Adrenal gland (tissue), 12 donors: ENCODE results near the gene CNTNAP2. TPM values are rescaled to one million over a fixed set of nuclear protein-coding genes. Genes with fewer than 3 reads are reported as not detected.

Source experiments
- DNase-seq, 7 donors: peaks; one replicate each; pipeline ENCODE4 v3.0.0-alpha.2; 2019 to 2020
- H3K27ac ChIP-seq, 5 donors: fragments of 200-600 bp; sonication (generic) in 4 of 5; 1 replicate in 3 of 5; 2 replicates in 2 of 5; pipeline versions ENCODE4 v1.5.1 to v1.8.0; 2016 to 2020; ENCODE audit warnings: mild to moderate bottlenecking in 1 of 5
- H3K27me3 ChIP-seq: fragments of 200-600 bp; 2 replicates; pipeline ENCODE4 v1.8.0; 2021
- H3K36me3 ChIP-seq, 2 donors: fragments of 200-600 bp; replicated peaks in 1 of 2; 1 replicate in 1 of 2; 2 replicates in 1 of 2; pipeline versions ENCODE4 v1.5.1 to v1.8.0; 2018 to 2022
- H3K4me1 ChIP-seq, 2 donors: fragments of 200-600 bp; replicated peaks in 1 of 2; 1 replicate in 1 of 2; 2 replicates in 1 of 2; pipeline versions ENCODE4 v1.5.1 to v1.8.0; 2018 to 2021
- H3K4me3 ChIP-seq, 4 donors: fragments of 200-600 bp; sonication (generic) in 3 of 4; one replicate each; pipeline ENCODE4 v1.5.1; 2016 to 2018
- H3K9me3 ChIP-seq, 3 donors: fragments of 200-600 bp; sonication (generic) in 1 of 3; replicated peaks in 1 of 3; 1 replicate in 2 of 3; 2 replicates in 1 of 3; pipeline versions ENCODE4 v1.5.1 to v1.8.0; 2016 to 2021
- CTCF ChIP-seq, 6 experiments: fragments of 450-650 bp in 4 of 6; fragments of 200-600 bp in 2 of 6; sonication (generic) in 1 of 6; IDR thresholded peaks; 1 replicate in 5 of 6; 2 replicates in 1 of 6; pipeline versions ENCODE4 v1.5.1 to v1.8.0; 2016 to 2021; ENCODE audit warnings: antibody characterized with exemption in 6 of 6, mild to moderate bottlenecking in 2 of 6, moderate library complexity in 1 of 6
- POLR2A ChIP-seq, 2 donors: fragments of 450-650 bp; IDR thresholded peaks; one replicate each; pipeline ENCODE4 v1.6.1; 2017; ENCODE audit warnings: antibody characterized with exemption in 2 of 2, mild to moderate bottlenecking in 2 of 2, moderate library complexity in 1 of 2
- WGBS, 4 donors: extraction: QIAGEN DNeasy Blood & Tissue Kit in 2 of 4; methylation state at CpG; one replicate each; pipeline versions ENCODE4 v1.1.5 to v1.1.7; 2013 to 2017; 5-methylcytosine and 5-hydroxymethylcytosine counted together
- intact Hi-C, 2 donors: fragments of 100-400 bp; cut with DNase I; formaldehyde crosslinking; loops; one replicate each; pipeline versions ENCODE4 v1.14.1 to v1.15.0; 2022 to 2023
- polyA plus RNA-seq, 3 donors: library from polyadenylated mRNA; stranded (reverse); fragments of 200-250 nt in 2 of 3; fragments of 350-450 nt in 1 of 3; fragmentation: Illumina TruSeq in 1 of 3; extraction: RNeasy Lipid Tissue Mini Kit (QIAGEN cat#74804) in 1 of 3; gene quantifications; one replicate each; pipeline ENCODE4 v1.2.3, GENCODE V29; 2013 to 2014
- total RNA-seq, 9 donors: library from RNA; depleted of rRNA in 4 of 9; stranded (reverse); fragments of >200 nt in 4 of 9; fragments of 120-200 nt in 1 of 9; fragmentation: NEBNext Ultra II Directional in 1 of 9; extraction: Animal tissue kit (Norgen Biotek cat#: 25700) in 1 of 9; gene quantifications; one replicate each; pipeline versions ENCODE4 v1.1.0 to v1.2.4, GENCODE V29; 2013 to 2023
- donor health status: healthy with polysubstance abuse.
- donor health status: Bipolar disorder and iron deficiency.
- donor health status: DM: yes; HTN: yes; CAD: no.
- donor health status: DM: no; HTN: no; CAD: no.
- donor health status: DM: no; HTN: no; CAD: no.
- donor health status: DM: yes; HTN: yes; CAD: no.

The CNTNAP2 gene
- total and polyA plus RNA-seq, 12 donors, result 0.14 to 6.3 (median 1.8) TPM; not detected in 2

DNA sequence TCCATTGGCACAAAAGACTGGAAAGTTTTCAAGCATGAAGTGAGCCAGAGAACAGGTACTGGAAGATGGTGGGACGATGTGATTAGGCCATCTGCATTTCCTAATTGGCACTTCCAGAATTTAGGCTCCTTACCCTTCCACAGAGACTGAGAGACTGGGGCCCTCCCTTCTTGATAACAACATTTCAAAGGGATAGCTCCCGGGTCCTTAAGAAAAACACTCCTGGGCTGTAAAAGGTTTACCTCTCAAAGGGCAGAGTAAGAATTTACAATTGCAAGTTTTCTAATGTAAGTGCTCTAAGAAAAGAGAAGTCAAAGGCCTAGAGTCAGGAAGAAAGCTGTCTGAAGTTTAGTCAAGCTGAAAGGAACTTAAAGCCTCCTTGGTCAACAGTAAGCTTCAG lies 1914.4 kb downstream of the CNTNAP2 start:
- 51 to 65% (median 58%) methylated on average over 2 of the region's 2 CpGs for WGBS, 4 donors
- no peak for DNase-seq

DNA sequence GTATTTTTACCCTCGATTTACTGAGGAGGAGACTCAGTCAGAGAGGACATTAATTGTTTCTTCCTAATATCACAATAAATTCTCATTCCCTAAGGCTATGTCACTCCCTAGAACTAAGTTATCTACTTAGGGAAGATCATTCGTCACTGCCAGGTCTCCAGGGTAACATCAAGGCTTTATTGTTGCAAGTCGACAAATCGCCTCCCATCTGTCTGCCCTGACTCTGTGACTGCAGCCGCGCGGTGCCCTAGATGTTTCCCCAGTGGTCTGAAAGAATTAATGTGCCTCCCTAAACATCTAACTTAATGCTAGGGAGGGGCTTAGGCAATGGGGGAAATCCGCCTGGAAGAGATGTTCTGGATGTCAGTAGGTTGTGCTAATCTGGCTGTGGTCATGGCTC lies 1915.2 kb downstream of the CNTNAP2 start:
- Histone ChIP-seq H3K27me3 (no peaks in the 10 kb centered on the region), H3K9me3 (no peaks in the 10 kb centered on the region), H3K4me3 (no peak overlapping the region), H3K27ac (no peak overlapping the region), H3K4me1 (no peaks in the 10 kb centered on the region), H3K36me3 (no peaks in the 10 kb centered on the region)
- no peak for DNase-seq
- 32 to 47% (median 36%) methylated on average over 8 of the region's 8 CpGs for WGBS, 4 donors
- TF ChIP-seq CTCF (IDR thresholded peaks at IDR 0.05) (no peak), POLR2A (IDR thresholded peaks at IDR 0.05) (no peak)
- intact Hi-C loops, result no loop called here

More for the DNA sequence above, 1914.4 kb downstream of the CNTNAP2 start:
- H3K4me3 ChIP-seq, result no peak overlapping the region
- no peaks in the 10 kb centered on the region for H3K36me3 ChIP-seq
- H3K4me1 ChIP-seq, result no peaks in the 10 kb centered on the region
- TF ChIP-seq CTCF (IDR thresholded peaks at IDR 0.05) (no peak), POLR2A (IDR thresholded peaks at IDR 0.05) (no peak)
- intact Hi-C loops, result no loop called here
- H3K27ac ChIP-seq, result no peak overlapping the region
- H3K9me3 ChIP-seq, result no peaks in the 10 kb centered on the region
- no peaks in the 10 kb centered on the region for H3K27me3 ChIP-seq

- WGBS, 4 donors, result 45 to 85% (median 66%) methylated on average over 1 of the region's 1 CpG
- H3K9me3 ChIP-seq, result no peaks in the 10 kb centered on the region
Observed at GRCh38 chr7:148035950-148036349, 1919.3 kb downstream of the CNTNAP2 start.

GRCh38 chr7:148037044-148037443 lies 1920.4 kb downstream of the CNTNAP2 start:
- no peaks in the 10 kb centered on the region for H3K36me3 ChIP-seq
- TF ChIP-seq CTCF (IDR thresholded peaks at IDR 0.05), result no peak
- no peak for TF ChIP-seq POLR2A (IDR thresholded peaks at IDR 0.05)
- H3K27ac ChIP-seq, result no peak overlapping the region
- no peak overlapping the region for H3K4me3 ChIP-seq
- DNase-seq, result no peak
- H3K27me3 ChIP-seq, result no peaks in the 10 kb centered on the region
- H3K4me1 ChIP-seq, result no peaks in the 10 kb centered on the region
- intact Hi-C loops, result no loop called here
- H3K9me3 ChIP-seq, result no peaks in the 10 kb centered on the region
- WGBS, 4 donors, result 73 to 86% (median 79%) methylated on average over 2 of the region's 2 CpGs

More at GRCh38 chr7:148035950-148036349, 1919.3 kb downstream of the CNTNAP2 start:
- intact Hi-C loops, result no loop called here
- H3K27me3 ChIP-seq, result no peaks in the 10 kb centered on the region
- H3K4me1 ChIP-seq, result no peaks in the 10 kb centered on the region
- TF ChIP-seq CTCF (IDR thresholded peaks at IDR 0.05) (no peak), POLR2A (IDR thresholded peaks at IDR 0.05) (no peak)
- no peak overlapping the region for H3K27ac ChIP-seq
- H3K36me3 ChIP-seq, result no peaks in the 10 kb centered on the region
- H3K4me3 ChIP-seq, result no peak overlapping the region
- DNase-seq, result no peak
